GM12865 (cell line): ENCODE measurements around the gene PRKAR2A.

Experiments
- DNase-seq: peaks from one replicate; pipeline ENCODE4 v3.0.0; 2010; ENCODE audit warnings: low read depth
- H3K4me3 ChIP-seq: 2 replicates; pipeline ENCODE4 v1.5.1; 2011; ENCODE audit warnings: mild to moderate bottlenecking, low read depth, low read length, control low read depth
- TF ChIP-seq, protein P1 (sequence below): IDR thresholded peaks from 2 replicates; pipeline ENCODE4 v1.5.1; 2011; ENCODE audit warnings: low read length, control low read depth, low read depth, inconsistent platforms; ENCODE audit not compliant: insufficient read depth; ENCODE audit errors: missing control alignments

The PRKAR2A gene

DNA sequence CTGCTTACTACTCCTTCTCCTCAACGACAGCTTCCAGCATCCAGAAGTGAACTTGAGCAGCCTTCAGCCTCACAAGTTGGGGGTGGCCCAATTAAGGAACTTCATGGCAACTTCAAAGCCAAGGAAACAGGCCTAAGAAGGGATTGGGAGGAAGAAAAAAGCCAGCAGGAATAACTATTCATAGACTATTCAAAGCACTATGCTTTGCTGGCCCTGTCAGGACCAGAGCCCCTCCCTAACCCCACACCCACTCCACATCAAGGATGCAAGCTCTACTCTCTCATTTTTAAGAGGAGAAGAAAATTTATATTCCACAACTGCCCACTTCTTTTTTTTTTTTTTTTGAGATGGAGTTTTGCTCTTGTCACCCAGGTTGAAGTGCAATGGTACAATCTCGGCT lies 10.0 kb upstream of the PRKAR2A start:
- TF ChIP-seq, protein P1, sequence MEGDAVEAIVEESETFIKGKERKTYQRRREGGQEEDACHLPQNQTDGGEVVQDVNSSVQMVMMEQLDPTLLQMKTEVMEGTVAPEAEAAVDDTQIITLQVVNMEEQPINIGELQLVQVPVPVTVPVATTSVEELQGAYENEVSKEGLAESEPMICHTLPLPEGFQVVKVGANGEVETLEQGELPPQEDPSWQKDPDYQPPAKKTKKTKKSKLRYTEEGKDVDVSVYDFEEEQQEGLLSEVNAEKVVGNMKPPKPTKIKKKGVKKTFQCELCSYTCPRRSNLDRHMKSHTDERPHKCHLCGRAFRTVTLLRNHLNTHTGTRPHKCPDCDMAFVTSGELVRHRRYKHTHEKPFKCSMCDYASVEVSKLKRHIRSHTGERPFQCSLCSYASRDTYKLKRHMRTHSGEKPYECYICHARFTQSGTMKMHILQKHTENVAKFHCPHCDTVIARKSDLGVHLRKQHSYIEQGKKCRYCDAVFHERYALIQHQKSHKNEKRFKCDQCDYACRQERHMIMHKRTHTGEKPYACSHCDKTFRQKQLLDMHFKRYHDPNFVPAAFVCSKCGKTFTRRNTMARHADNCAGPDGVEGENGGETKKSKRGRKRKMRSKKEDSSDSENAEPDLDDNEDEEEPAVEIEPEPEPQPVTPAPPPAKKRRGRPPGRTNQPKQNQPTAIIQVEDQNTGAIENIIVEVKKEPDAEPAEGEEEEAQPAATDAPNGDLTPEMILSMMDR: no peak
- no peak overlapping the region for H3K4me3 ChIP-seq
- no peak for DNase-seq

DNA sequence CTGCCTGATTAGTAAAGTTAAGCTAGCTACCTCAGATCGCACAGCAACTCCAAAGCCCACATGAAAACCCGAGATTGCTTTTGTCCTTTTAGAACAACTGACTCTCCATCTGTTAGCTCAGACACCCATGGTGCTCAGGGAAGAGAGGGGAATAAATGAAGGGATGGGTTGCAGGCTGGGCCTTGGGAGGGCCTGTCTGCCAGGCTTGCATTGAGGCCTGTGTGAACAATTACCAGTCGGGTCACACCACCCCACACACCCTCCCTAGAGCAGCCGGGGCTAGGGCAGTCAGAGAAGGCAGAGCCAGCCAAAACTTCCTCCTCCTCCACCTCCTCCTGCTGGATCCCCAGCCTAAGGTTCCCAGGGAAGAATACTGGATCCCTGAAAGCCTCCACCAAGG lies 8.8 kb upstream of the PRKAR2A start:
- TF ChIP-seq, protein P1: no peak
- DNase-seq: no peak
- no peak overlapping the region for H3K4me3 ChIP-seq

DNA sequence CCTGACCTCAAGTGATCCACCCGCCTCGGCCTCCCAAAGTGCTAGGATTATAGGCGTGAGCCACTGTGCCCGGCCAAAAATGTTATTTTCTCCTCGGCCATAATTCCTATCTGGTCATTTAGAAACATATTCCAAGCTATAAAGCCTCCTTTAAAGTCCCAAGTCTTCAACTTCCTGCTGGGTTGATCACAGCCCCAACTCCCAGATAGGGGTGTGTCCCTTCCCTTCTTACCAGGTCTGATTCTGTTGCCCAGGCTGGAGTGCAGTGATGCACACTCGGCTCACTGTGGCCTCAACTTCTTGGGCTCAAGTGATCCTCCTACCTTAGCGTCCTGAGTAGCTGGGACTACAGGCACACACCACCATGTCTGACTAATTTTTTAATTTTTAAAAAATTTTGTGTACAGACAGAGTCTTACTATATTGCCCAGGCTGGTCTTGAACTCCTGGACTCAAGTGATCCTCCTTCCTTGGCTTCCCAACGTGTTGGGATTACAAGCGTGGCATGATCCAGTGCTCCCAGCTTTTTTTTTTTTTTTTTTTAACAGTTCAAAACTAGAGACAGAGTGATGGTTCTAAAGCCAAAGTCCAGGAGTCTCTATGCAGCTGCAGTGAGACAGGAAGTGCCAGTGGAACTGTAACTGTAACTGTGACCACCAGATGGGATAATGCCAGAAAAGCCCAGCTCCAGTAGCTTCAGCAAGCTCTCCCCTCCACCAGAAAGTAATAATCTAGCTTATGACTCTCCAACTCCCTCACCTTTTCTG lies 8.2 kb upstream of the PRKAR2A start:
- no peak overlapping the region for H3K4me3 ChIP-seq
- TF ChIP-seq, protein P1: no peak
- no peak for DNase-seq

DNA sequence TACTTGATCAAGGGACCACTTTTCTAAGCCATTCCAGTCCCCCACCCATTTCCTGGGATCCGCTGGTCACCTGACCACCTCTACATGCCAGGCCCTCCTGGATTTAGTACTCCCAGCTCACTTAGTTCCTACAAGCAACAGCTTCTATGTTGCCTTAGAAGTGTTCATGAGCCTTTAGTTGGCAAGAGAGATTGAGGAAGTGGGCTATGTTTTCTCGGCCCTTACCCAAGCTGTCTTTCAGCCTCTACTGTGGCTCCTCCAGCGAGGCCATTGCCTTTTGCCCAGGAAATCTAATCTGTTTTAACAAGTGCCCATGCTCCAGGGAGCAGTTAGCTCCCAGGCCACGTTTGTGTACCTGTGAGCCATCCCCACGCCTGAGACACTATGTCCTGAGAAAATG lies 4.5 kb upstream of the PRKAR2A start:
- no peak for DNase-seq
- TF ChIP-seq, protein P1: no peak

DNA sequence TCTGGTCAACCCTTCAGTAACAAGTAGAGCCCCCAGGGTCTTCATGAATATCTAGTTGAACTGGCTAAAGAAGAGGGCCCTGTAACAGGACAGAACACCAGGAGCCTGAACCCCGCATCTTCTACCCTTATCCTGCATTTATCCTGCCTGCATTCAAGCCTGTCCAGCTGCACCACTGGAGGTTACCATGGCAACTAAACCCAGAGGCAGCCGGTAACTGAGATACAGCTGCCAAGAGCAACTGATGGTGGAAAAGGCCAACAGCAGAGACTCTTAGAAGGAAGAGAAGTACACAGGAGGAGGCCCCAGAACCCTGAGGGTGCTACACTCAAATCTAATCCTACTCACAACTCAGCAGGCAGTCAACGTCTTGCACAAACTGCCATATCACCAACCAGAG lies 3.7 kb upstream of the PRKAR2A start:
- H3K4me3 ChIP-seq: no peak overlapping the region
- TF ChIP-seq, protein P1: no peak
- no peak for DNase-seq

More for the DNA sequence above, 4.5 kb upstream of the PRKAR2A start:
- no peak overlapping the region for H3K4me3 ChIP-seq

DNA sequence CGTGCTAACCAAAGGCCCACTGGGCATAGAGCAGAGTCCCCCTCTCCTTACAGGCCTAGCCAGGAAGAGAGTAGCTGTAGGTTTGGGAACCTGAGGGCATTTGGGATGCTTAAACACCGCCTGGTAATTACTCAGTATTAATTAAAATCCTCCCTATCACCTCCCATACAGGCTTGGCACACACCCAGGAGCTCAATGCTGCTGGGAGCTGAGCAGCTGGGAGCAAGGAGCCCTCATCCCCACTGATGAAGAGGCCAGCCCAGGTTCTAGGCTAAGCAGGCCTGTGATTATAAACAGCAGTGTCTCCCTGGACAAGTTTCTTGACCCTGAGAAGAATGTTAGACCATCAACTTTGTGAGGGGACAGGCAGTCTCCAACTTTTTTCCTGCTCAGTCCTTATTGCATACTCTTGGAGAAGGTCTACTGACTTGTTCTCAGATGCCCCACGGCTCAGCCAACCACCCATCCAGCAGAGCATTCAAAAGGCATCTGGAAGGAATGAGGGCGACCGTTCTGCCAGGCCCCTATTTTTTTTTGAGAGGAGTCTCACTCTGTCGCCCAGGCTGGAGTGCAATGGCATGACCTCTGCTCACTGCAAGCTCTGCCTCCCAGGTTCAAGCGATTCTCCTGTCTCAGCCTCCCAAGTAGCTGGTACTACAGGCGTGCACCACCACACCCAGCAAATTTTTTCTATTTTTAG lies 1.3 kb upstream of the PRKAR2A start:
- H3K4me3 ChIP-seq: no peak overlapping the region
- TF ChIP-seq, protein P1: no peak
- no peak for DNase-seq
